A673 (cell line): ENCODE measurements around the gene TBX4. TPM values are rescaled to one million over a fixed set of nuclear protein-coding genes. Genes with fewer than 3 reads are reported as not detected.

Experiments used
- BruUV-seq: library from RNA; stranded (reverse); fragments of 400-500 nt; replicated peaks from 2 replicates; lab custom pipeline; 2021; lab: Mats Ljungman, UMichigan
- CTCF ChIA-PET: fragments of 300-600 bp; sonication (Branson Sonifier 250); formaldehyde crosslinking; loops from one replicate; lab custom pipeline; 2022; ENCODE audit warnings: antibody characterized with exemption; lab: Charles Lee
- POLR2A ChIA-PET: fragments of 300-600 bp; sonication (Branson Sonifier 250); formaldehyde crosslinking; loops from one replicate; lab custom pipeline; 2022; ENCODE audit warnings: antibody characterized with exemption; ENCODE audit not compliant: low non-redundant PET; lab: Charles Lee
- DNase-seq: peaks from one replicate; pipeline ENCODE4 v3.0.0-alpha.2; 2015; ENCODE audit warnings: low spot score
- H3K27ac ChIP-seq: fragments of 200-600 bp; sonication (generic); 2 replicates; pipeline ENCODE4 v1.5.1; 2016; ENCODE audit warnings: mixed run types, low read depth, mild to moderate bottlenecking, mixed read lengths, antibody characterized with exemption, low read length; ENCODE audit not compliant: poor library complexity, severe bottlenecking
- H3K27me3 ChIP-seq: fragments of 200-600 bp; sonication (generic); replicated peaks from 2 replicates; pipeline ENCODE4 v1.6.1; 2017; ENCODE audit warnings: mixed run types, low read depth, mild to moderate bottlenecking, mixed read lengths, antibody characterized with exemption, low read length; ENCODE audit not compliant: insufficient read depth, poor library complexity
- H3K36me3 ChIP-seq: fragments of 200-600 bp; sonication (generic); 2 replicates; pipeline ENCODE4 v1.6.1; 2016; ENCODE audit warnings: mixed run types, mild to moderate bottlenecking, mixed read lengths, antibody characterized with exemption, low read length; ENCODE audit not compliant: insufficient read depth, poor library complexity, severe bottlenecking
- H3K4me1 ChIP-seq: fragments of 200-600 bp; sonication (generic); 2 replicates; pipeline ENCODE4 v1.6.1; 2017; ENCODE audit warnings: mixed run types, mild to moderate bottlenecking, mixed read lengths, antibody characterized with exemption, low read length; ENCODE audit not compliant: insufficient read depth, poor library complexity, severe bottlenecking
- H3K4me3 ChIP-seq: fragments of 200-600 bp; sonication (generic); 2 replicates; pipeline ENCODE4 v1.5.1; 2016; ENCODE audit warnings: low read depth, mixed run types, mild to moderate bottlenecking, mixed read lengths, low read length; ENCODE audit not compliant: poor library complexity, severe bottlenecking
- H3K9me3 ChIP-seq: fragments of 200-600 bp; sonication (generic); 2 replicates; pipeline ENCODE4 v1.6.1; 2016; ENCODE audit warnings: mixed run types, low read depth, mild to moderate bottlenecking, mixed read lengths, antibody characterized with exemption, low read length; ENCODE audit not compliant: poor library complexity, severe bottlenecking
- EZH2 ChIP-seq: fragments of 200-600 bp; sonication (generic); IDR thresholded peaks from 2 replicates; pipeline ENCODE4 v1.6.1; 2017; ENCODE audit warnings: borderline replicate concordance, low read depth, mild to moderate bottlenecking, mixed read lengths, antibody characterized with exemption, low read length; ENCODE audit not compliant: poor library complexity, severe bottlenecking
- intact Hi-C: fragments of 100-400 bp; cut with micrococcal nuclease; formaldehyde crosslinking; loops from one replicate; pipeline ENCODE4 v1.10.0; 2022; ENCODE audit not compliant: unreplicated experiment
- total RNA-seq: library from RNA; stranded (reverse); gene quantifications from 2 replicates; pipeline ENCODE4 v1.2.3, GENCODE V29; 2021
- TF ChIP-seq, protein P1 (sequence below): fragments of 300-800, 200-600 bp; sonication (generic); conservative IDR thresholded peaks from 2 replicates; pipeline ENCODE4 v1.5.1; 2017; ENCODE audit warnings: low read depth, mild to moderate bottlenecking, antibody characterized with exemption, low read length, moderate library complexity, mixed read lengths

TBX4 gene
- total RNA-seq, 1 experiment from 2014 or later: not detected

DNA sequence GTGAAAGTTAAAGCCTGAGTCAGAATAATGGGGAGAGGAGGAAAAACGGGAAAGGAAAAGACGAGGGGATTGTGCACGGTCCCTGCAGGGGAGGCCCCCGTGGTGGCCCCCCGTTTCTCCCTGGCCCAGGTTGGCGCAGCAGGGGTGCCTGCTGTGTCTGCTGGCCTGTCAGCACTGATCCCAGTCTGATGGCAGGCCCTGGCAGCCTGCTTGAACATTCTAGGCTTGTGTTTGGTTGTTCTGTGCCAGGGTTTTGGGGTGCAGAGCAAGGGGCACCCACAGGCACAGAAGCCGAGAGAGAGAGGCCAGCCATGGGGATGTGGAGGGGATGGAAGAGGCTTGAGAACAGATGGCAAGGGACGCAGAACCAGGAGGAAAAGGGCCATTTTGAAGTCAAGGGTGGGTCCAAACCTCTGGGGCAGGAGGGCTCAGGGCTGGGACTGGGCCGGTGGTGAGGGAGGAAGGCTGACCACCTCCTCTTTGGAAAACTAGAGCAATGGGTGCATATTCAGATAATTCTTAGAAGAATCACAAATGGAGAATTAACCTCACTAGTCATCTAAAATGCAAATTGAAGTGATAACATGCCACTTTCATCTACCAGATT, 35.9 kb downstream of the TBX4 start:
- no peak overlapping the region for H3K4me3 ChIP-seq

DNA sequence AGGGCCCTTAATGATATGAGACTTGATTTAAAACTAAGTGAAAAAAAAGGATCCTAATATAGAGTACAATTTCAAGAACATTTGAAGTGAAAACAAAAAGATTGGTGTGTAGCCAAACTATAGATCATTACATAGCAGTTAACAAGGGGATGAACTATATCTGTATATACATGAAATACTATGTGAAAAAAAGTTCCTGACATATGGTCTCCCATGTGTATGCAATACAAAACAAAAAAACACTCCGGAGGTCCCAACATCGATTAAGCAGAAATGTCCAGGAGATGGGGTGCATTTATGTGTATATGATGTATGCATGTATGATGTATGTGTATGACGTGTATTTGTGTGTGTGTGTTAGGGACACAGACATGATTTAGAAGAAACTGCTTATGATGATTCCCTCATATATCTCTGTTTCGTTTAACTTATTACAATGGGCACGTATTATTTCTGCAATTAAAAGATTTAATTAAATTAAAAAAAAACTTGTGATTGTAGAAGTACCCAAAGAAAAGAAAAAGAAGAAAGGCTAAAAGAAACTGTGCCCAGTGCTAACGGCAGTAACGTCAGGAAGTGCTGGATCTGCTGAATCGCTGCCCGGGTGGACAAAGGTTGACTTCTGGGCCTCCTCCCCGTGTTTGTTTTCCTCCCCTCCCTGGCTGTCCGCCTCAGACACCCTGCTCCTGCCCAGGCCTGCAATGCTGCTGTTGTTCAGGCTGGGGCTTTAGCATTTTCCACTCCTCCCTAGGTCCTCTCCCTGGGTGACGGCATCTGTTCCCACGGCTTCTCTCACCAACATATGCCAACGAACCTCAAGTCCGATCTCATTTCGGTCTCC, 36.9 kb downstream of the TBX4 start:
- Histone ChIP-seq H3K4me1 (no peaks in the 10 kb centered on the region), H3K27me3 (no peaks in the 10 kb centered on the region), H3K27ac (no peak overlapping the region), H3K36me3 (no peaks in the 10 kb centered on the region), H3K9me3 (no peaks in the 10 kb centered on the region), H3K4me3 (no peak overlapping the region)
- intact Hi-C loops: no loop called here
- DNase-seq: no peak
- TF ChIP-seq, protein P1, sequence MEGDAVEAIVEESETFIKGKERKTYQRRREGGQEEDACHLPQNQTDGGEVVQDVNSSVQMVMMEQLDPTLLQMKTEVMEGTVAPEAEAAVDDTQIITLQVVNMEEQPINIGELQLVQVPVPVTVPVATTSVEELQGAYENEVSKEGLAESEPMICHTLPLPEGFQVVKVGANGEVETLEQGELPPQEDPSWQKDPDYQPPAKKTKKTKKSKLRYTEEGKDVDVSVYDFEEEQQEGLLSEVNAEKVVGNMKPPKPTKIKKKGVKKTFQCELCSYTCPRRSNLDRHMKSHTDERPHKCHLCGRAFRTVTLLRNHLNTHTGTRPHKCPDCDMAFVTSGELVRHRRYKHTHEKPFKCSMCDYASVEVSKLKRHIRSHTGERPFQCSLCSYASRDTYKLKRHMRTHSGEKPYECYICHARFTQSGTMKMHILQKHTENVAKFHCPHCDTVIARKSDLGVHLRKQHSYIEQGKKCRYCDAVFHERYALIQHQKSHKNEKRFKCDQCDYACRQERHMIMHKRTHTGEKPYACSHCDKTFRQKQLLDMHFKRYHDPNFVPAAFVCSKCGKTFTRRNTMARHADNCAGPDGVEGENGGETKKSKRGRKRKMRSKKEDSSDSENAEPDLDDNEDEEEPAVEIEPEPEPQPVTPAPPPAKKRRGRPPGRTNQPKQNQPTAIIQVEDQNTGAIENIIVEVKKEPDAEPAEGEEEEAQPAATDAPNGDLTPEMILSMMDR: no peak
- no peak for TF ChIP-seq EZH2
- ChIA-PET POLR2A (no interaction called here), CTCF (no interaction called here)
- no TSS peak for BruUV-seq

More for the DNA sequence above, 35.9 kb downstream of the TBX4 start:
- DNase-seq: no peak
- CTCF ChIA-PET: no interaction called here
- intact Hi-C loops: no loop called here
- Histone ChIP-seq H3K9me3 (no peaks in the 10 kb centered on the region), H3K4me1 (no peaks in the 10 kb centered on the region), H3K27me3 (no peaks in the 10 kb centered on the region), H3K36me3 (no peaks in the 10 kb centered on the region), H3K27ac (no peak overlapping the region)
- POLR2A ChIA-PET: no interaction called here
- TF ChIP-seq, protein P1: no peak
- TF ChIP-seq EZH2: no peak
- BruUV-seq: no TSS peak

DNA sequence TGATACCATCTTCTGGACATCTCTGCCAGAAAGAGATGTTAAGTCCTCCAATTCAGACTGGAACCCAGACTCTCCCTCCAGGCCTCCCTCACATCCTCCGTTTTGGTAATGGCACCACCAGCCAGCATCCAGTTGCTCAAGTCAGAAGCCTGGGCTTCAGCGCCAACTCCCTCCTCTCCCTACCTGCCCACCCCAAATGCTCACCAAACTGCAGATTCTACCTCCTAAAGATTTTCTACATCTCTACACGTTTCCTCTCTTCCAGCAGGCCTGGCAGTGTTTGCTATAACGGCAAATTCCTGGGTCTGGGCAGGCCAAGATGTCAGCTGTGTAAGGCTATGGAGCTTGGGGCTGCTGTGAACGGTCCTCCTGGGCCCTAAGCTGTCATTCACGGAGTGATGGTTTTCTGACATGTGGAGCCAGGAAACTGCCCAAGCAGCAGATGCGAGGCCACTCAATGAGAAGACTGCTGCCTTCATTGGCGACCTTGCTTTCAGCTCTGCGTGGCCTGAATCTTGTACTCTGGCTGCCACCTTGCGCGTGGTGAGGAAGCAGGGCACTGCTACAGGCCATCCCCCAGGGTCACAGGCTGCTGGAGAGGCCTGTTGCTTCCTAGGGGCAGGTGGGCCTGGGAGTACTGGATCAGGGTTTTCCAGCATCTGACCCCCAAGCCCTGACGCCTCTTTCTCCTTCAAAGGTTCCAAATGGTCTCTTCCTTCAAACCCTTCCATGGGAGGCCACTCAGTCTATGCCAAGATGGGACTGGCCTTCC, 37.7 kb downstream of the TBX4 start:
- no peak for DNase-seq
- Histone ChIP-seq H3K27ac (no peak overlapping the region), H3K27me3 (no peaks in the 10 kb centered on the region), H3K4me3 (no peak overlapping the region), H3K36me3 (no peaks in the 10 kb centered on the region), H3K4me1 (no peaks in the 10 kb centered on the region), H3K9me3 (no peaks in the 10 kb centered on the region)
- BruUV-seq: no TSS peak
- CTCF ChIA-PET: no interaction called here
- intact Hi-C loops: no loop called here
- POLR2A ChIA-PET: no interaction called here
- TF ChIP-seq EZH2: no peak
- TF ChIP-seq, protein P1: no peak
